Left ventricle myocardium inferior (tissue), 1 donor: ENCODE results near the gene FOXN3. TPM values are rescaled to one million over a fixed set of nuclear protein-coding genes. Genes with fewer than 3 reads are reported as not detected.

Experiments used
- DNase-seq: peaks from one replicate; pipeline ENCODE4 v3.0.0-alpha.2; 2020
- H3K27ac ChIP-seq: fragments of 200-600 bp; replicated peaks from 2 replicates; pipeline ENCODE4 v1.8.0; 2021
- H3K27me3 ChIP-seq: fragments of 200-600 bp; 2 replicates; pipeline ENCODE4 v1.8.0; 2021; ENCODE audit warnings: low read depth
- H3K36me3 ChIP-seq: fragments of 200-600 bp; 2 replicates; pipeline ENCODE4 v1.8.0; 2021
- H3K4me1 ChIP-seq: fragments of 200-600 bp; 2 replicates; pipeline ENCODE4 v1.8.0; 2021
- H3K4me3 ChIP-seq: fragments of 200-600 bp; 2 replicates; pipeline ENCODE4 v1.8.0; 2021; ENCODE audit warnings: mild to moderate bottlenecking, moderate library complexity
- H3K9me3 ChIP-seq: fragments of 200-600 bp; replicated peaks from 2 replicates; pipeline ENCODE4 v1.8.0; 2021
- intact Hi-C: fragments of 100-400 bp; cut with micrococcal nuclease; formaldehyde crosslinking; loops from one replicate; pipeline ENCODE4 v1.11.0; 2022
- total RNA-seq: library from RNA; stranded (reverse); fragmentation: NEBNext Ultra II Directional; extraction: Animal tissue kit (Norgen Biotek cat#: 25700); gene quantifications from one replicate; pipeline ENCODE4 v1.2.1, GENCODE V29; 2021
- TF ChIP-seq, protein P1 (sequence below): fragments of 200-600 bp; IDR thresholded peaks from 2 replicates; pipeline ENCODE4 v1.8.0; 2021; ENCODE audit warnings: antibody characterized with exemption, mild to moderate bottlenecking, borderline replicate concordance
- donor health status: DM: no; HTN: yes; CAD: no; lungs with severe emphysema.

The FOXN3 gene
- total RNA-seq, 1 donor from 2014 or later = 120 TPM

DNA sequence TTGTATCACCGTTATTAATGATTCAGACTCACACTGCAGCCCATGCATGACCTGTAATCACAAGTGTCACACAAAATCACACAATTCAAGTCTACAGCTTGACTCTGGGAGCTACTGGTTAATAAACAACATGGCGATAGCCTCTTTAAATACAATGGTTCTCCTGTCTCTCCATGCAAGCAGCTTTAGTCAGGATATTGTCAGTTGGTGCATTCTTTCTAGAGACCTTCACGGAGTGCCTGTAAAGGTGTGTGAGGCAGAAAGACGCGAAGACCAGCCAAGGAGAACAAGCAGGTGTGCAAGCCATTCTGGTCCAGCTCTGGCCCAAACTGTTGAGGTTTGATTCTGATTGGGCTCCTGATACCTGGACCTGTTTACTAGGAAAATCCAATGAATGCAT, 40.0 kb upstream of the FOXN3 start:
- H3K27me3 ChIP-seq = no peaks in the 10 kb centered on the region
- H3K9me3 ChIP-seq = no peaks in the 10 kb centered on the region
- H3K36me3 ChIP-seq = no peaks in the 10 kb centered on the region
- no peak overlapping the region for H3K27ac ChIP-seq
- peaks cover 27% of the 10 kb centered on the region for H3K4me1 ChIP-seq
- TF ChIP-seq, protein P1, sequence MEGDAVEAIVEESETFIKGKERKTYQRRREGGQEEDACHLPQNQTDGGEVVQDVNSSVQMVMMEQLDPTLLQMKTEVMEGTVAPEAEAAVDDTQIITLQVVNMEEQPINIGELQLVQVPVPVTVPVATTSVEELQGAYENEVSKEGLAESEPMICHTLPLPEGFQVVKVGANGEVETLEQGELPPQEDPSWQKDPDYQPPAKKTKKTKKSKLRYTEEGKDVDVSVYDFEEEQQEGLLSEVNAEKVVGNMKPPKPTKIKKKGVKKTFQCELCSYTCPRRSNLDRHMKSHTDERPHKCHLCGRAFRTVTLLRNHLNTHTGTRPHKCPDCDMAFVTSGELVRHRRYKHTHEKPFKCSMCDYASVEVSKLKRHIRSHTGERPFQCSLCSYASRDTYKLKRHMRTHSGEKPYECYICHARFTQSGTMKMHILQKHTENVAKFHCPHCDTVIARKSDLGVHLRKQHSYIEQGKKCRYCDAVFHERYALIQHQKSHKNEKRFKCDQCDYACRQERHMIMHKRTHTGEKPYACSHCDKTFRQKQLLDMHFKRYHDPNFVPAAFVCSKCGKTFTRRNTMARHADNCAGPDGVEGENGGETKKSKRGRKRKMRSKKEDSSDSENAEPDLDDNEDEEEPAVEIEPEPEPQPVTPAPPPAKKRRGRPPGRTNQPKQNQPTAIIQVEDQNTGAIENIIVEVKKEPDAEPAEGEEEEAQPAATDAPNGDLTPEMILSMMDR = no peak
- no peak overlapping the region for H3K4me3 ChIP-seq
- DNase-seq = no peak
- intact Hi-C loops = no loop called here

DNA sequence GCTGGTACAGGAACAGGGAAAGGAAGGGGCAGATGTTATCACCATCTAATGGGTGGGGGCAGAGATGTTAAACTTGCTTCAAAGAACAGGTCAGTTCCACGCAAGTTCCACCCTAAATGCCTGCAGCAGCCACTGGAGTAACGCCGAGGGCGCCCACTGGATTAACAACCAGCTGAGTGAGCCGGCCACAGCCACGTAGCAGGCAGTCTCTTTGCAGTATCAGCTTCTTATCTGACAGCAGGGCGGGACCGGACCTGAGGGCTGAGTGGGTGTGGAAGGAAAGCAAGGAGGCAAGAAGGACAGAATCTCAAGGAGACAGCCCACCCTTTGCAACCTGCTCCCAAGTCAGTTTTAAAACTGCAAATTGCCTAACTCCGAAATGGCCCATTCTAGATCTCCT, 38.4 kb upstream of the FOXN3 start:
- intact Hi-C loops = no loop called here
- Histone ChIP-seq H3K4me1 (peaks cover 27% of the 10 kb centered on the region), H3K9me3 (no peaks in the 10 kb centered on the region), H3K36me3 (no peaks in the 10 kb centered on the region), H3K4me3 (no peak overlapping the region), H3K27ac (no peak overlapping the region), H3K27me3 (no peaks in the 10 kb centered on the region)
- no peak for DNase-seq
- TF ChIP-seq, protein P1 = no peak

DNA sequence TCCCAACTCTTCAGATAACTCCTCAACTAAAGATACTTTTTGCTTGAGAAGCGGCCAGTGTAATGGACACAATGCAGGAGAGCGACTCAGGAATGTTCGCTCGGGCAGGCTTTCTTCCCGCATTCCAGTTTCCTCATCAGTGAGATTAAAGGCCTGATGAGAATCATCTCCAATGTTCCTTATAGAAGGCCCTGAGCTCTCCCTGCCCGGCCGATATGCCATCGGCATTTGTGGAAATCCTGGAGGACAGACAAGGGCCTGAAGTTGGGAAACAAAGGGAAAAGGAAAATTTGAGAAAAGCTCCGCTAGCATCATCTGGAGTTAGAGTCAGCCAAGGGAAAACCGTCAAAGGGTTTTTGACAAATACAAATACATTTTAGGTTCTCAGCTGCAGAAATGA, 38.0 kb upstream of the FOXN3 start:
- no peaks in the 10 kb centered on the region for H3K9me3 ChIP-seq
- H3K27me3 ChIP-seq = no peaks in the 10 kb centered on the region
- DNase-seq = no peak
- intact Hi-C loops = no loop called here
- H3K27ac ChIP-seq = peak overlapping the region; percentile 10
- no peak overlapping the region for H3K4me3 ChIP-seq
- TF ChIP-seq, protein P1 = no peak
- H3K4me1 ChIP-seq = peaks cover 27% of the 10 kb centered on the region
- no peaks in the 10 kb centered on the region for H3K36me3 ChIP-seq

DNA sequence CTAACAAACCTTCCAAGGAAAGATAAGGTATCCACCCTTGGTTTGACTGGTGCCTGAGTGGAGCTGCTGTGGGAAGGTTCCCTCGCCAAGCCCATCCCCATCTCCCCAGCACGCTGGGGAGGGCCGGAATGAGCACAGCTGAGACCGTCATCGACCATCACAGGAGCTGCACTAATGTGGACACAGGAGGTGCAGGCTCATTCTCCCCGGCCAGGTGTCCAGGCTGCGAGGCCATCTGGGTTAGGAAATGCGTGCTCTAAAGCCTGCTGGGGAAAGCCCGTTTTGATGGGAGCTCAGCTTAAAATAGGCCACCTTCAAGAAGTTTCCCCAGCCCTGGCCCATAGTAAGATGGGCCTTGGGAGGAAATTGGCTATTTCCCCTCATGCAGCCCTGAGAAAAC, 35.2 kb upstream of the FOXN3 start:
- Histone ChIP-seq H3K36me3 (no peaks in the 10 kb centered on the region), H3K4me1 (peaks cover 17% of the 10 kb centered on the region), H3K27me3 (no peaks in the 10 kb centered on the region), H3K9me3 (no peaks in the 10 kb centered on the region), H3K27ac (no peak overlapping the region), H3K4me3 (no peak overlapping the region)
- TF ChIP-seq, protein P1 = no peak
- no peak for DNase-seq
- intact Hi-C loops = no loop called here

DNA sequence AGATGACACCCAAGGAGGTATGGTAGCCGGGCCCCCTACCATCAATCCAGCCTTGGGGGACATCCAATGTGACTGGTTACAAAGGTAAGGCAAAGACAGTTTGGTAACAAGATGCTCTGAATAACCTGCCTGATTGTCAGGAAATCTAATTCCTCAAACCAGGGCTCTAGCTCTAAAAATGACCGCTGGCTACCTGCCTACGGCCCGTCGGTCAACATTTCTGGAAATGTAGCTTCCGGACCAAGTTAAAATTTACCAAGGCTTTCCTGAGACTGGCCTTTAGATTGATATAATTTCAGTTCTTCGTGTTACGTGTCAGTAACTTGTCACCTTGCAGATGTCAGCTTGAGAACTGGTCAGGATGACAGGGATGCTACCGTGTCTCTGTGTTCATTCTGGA, 34.2 kb upstream of the FOXN3 start:
- Histone ChIP-seq H3K9me3 (no peaks in the 10 kb centered on the region), H3K36me3 (no peaks in the 10 kb centered on the region), H3K27me3 (no peaks in the 10 kb centered on the region), H3K4me3 (no peak overlapping the region), H3K4me1 (peaks cover 17% of the 10 kb centered on the region), H3K27ac (no peak overlapping the region)
- intact Hi-C loops = no loop called here
- DNase-seq = no peak
- TF ChIP-seq, protein P1 = no peak
